NCI-H69 (cell line): ENCODE measurements around the gene RBFOX2.
A peak's percentile ranks its signal among the peaks of the same experiment; 100 is the strongest.
"Not testable (repeated sequence)": the region's sequence is repeated elsewhere in the genome, so short reads cannot be mapped to it uniquely, and the experiment has no call there.

Experiments
- DNase-seq: peaks from one replicate; lab custom pipeline; 2025; lab: John Stamatoyannopoulos, UW

Gene RBFOX2

DNA sequence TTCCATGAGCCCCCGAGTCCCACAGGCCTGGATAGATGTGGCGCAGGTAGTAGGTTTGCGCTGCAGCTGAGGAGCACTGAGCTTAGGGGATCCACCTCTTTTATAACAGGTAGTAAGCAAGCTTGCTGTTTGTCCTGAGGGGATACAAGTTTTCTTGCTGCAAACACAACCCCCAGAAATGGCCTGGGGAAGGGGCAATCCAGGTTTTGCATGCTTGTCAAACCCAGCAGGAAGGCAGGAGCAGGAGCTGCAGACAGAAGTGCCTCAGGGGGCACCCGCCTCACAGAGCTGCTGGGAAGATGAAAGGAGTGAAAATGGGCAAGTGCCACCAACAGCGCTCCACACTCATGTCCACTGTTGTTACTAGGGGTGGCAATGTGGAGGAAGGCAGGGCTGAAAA is 292.5 kb downstream of the RBFOX2 start:
- no peak for DNase-seq

DNA sequence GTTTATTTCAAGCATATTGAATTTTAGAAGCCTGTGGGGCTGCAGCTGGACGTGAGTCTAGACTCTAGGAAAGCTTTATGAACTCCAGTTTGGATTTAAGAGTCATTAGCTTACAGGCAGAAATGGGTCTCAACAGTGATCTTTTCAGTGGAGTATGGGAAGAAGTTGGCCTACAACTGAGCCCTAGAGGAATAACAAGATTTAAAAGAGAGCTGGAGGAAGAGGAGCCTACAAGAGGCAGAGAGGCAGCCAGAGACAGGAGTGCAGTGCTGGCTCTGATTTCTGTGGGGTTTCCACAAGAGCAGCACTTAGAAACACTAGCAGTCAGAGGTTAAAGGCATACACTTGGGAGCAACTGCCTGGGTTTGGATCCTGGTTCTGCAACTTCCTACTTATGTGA is 293.1 kb downstream of the RBFOX2 start:
- DNase-seq = no peak

DNA sequence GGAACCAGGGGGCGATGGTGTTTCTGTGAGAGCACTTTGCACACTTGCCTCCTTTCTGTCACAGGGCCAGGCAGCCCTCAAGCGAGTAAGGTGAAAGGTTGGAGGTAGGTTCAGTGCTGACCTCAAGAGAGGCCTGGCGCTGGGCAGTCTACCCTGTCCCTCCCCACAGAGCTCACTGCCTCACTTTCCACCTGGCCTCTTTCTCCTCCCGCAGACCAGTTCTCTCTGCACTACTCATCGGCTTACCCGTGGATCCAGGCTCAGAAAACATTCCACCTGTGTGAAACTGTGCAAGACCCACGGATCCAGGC is 294.2 kb downstream of the RBFOX2 start:
- DNase-seq = no peak

DNA sequence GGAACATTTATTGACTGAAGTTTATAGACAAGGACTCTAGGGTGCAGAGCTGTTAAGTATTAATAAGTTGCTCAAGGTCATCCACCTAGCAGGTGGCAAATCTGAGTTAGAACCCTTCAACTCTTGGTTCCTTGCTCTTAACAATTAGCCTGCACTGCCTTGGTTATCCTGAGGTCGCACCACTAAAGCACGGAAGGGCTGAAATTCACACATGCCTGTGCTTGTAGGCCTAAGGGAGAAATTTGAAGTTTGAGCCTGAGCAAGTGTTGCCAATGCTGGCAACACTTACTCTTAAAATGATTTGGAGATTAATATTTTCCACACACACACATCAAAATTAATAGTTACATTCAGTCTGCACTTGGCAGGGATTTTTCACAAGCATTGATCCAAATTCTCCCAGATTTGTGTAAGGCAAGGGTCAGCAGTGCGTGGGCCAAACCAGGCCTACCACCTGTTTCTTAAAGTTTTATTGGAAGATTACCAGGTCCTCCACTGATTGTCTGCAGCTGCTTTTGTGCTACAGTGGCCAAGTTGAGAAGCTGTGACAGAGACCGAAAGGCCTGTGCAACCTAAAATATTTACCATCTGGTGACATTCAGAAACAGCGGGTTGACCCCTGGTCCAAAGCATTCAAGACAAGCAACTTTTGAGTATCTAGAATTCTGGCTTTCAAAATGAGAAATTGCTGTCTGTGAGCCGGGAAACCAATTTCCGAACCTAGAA is 294.7 kb downstream of the RBFOX2 start:
- DNase-seq = no peak

DNA sequence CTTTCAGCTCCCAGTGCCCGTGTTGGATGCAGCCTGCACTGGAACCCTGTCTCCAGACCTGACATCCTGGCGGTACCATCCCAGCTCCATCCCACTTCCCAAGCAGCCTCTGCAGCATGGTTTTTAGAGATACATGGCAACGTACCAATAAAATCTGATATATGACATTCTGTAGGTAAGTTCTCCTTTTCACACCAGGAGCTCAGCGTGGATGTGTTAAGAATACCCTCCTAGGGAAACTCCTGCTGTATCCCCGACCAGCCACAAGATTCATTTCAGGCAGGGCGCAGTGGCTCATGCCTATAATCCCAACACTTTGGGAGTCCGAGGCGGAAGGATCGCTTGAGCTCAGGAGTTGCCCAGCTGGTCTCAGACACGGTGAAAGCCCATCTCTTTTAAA is 295.6 kb downstream of the RBFOX2 start:
- DNase-seq = no peak

DNA sequence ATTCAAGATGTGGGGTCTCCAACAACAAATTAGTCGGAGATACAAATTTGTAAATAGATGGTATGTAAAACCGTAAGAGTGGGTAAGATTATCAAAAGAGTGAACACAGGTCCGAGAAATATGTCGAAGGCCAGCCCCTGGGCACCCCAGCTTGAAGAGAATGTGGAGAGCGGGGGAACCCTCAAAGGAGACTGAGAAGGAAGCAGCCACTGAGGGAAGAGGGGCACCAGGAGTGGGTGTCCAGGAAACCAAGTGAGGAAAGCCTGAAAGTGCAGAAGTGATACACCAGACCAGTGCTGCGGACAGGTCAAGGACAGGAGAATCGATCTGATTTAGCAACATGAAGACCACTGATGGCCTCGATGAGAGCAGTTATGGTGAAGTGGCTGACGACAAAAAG is 296.5 kb downstream of the RBFOX2 start:
- no peak for DNase-seq

DNA sequence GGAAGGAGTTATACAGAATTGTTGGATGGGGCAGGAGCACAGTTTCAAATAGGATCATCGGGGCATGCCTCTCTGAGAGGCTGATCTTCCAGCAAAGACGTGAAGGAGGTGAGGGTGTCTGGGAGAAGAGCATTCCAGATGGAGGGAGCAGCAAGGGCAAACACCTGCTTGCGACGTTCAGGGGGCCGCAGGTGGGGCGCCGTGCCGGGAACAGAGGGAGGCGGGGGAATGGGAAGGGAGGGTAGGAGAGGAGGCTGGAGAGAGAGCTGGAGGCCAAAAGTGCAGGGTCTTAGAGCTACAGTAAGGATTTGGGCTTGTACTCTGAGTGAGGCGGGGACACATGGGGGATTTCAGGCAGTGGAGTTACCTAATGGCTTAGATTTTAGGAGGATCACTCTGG is 297.3 kb downstream of the RBFOX2 start:
- no peak for DNase-seq

DNA sequence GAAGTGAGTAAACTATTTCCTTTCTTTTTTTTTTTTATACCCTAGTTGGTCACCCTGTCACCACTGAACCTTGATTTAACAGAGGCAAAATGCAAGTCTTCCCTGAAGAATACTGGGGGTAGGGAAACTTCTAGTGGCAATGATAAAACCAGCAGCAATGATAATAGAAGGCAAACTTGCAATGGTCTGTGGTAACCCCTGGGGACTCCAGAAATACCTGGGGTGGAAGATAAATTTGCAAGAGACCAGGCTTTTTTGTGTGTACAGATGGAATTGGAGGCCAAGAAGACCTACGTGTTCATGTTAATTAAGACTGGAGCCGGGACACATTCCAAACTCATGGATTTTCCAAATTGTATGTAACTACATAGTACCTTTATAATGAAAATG is 299.3 kb downstream of the RBFOX2 start:
- peak; percentile 69 for DNase-seq

DNA sequence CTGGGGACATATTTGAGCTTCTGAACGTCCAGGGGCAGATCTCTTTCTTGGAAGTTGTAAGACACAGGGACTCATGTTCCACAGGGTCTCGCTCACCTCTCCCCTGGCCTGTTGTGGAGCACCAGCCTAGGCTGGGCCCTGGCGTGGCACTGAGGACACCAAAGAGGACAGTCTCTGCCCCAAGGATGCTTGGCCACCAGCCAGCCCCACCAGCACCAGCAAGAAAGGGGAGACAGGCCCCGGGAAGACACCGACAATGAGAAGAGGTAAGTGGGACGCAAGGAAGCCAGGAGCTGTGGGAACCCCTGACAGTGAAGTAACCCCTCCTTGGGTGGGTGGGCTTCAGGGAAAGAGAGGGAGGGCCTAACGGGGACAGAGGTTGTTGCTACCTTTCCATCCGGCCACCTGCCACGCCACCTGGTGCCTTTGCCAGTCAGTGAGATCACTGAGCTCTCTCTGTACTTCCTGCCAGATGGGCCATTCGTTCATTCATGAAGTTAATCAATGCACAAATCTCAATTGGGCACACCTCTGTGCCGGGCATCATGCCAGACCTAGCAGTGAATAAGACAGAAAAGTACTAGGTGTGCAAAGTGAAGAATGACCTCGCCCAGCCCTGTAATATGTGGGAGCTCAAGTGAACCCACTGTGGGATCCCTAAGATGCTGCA is 299.9 kb downstream of the RBFOX2 start:
- peak; percentile 98 for DNase-seq

DNA sequence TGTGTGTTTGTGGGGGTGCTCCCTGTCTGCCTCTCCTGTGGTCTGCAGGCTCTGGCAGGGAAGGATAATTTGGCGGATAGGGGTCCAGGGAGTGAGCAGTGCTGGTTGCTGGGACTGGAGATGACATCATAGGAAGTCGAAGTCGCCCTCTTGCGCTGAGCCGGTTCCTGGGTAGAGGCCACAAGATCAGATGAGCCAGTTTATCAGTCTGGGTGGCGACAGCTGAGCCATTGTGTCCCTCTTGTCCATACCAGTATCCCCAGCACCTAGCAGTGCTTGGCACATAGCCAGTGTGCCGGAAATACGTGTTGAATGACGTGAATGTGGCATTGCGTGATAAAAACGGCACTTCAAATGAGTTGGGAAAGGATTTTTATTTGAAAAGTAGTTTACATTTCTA is 301.2 kb downstream of the RBFOX2 start:
- no peak for DNase-seq

DNA sequence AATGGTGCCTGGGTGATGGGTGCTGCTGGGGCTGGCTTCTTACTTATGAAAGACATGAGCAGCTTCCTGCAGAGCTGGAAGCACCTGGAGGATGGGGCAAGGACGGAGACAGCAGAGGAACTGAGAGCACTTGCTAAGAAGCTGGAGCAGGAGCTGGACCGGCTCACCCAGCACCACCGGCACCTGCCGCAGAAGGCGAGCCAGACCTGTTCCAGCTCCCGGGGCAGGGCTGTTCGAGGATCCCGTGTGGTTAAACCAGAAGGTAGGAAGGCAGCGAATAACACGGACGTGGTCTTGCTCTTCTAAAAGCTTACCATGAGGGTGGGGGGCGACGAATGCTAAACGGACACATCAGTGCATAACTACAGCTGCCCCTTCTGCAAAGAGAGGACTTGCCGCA is 301.7 kb downstream of the RBFOX2 start:
- DNase-seq = no peak

DNA sequence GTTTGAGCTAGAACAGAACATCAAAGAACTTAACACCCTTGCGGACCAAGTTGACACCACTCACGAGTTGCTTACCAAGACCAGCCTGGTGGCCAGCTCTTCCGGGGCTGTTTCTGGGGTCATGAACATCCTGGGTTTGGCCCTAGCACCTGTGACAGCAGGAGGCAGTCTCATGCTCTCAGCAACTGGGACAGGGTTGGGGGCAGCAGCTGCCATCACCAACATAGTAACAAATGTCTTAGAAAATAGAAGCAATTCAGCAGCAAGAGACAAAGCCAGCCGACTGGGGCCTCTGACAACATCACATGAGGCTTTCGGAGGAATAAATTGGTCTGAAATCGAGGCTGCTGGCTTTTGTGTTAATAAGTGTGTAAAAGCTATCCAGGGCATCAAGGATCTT is 302.2 kb downstream of the RBFOX2 start:
- DNase-seq = no peak

DNA sequence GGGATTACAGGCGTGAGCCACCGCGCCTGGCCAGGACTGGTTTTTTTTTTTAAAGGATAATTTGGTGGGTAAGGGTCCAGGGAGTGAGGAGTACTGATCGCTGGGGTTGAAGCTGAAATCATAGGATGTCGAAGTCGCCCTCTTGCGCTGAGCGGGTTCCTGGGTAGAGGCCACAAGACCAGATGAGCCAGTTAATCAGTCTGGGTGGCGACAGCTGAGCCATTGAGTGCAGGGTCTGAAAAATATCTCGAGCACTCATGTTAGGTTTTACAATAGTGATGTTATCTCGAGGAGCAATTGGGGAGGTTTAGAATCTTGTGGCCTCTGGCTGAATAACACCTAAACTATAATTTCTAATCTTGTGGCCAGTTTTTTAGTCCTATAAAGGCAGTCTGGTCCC is 303.1 kb downstream of the RBFOX2 start:
- DNase-seq = no peak

DNA sequence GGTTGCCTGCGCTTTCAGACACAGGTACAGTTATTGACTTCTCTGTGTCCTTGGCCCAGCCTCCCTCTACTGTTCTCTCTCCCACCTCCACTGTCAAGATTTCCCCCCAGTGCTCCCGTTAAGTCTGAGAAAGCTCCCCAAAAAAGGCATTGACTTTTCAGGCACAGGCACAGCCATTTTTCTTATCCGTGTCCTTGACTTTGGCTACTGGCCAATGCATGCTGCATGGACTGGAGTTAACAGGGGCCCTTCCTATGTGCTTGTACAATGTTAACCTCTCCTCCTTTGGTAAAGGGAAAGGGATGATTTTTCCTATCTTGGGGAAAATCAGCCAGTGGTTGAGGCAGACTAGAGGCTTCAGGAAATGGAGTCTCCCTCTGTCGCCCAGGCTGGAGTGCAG is 306.7 kb downstream of the RBFOX2 start:
- DNase-seq = no peak

DNA sequence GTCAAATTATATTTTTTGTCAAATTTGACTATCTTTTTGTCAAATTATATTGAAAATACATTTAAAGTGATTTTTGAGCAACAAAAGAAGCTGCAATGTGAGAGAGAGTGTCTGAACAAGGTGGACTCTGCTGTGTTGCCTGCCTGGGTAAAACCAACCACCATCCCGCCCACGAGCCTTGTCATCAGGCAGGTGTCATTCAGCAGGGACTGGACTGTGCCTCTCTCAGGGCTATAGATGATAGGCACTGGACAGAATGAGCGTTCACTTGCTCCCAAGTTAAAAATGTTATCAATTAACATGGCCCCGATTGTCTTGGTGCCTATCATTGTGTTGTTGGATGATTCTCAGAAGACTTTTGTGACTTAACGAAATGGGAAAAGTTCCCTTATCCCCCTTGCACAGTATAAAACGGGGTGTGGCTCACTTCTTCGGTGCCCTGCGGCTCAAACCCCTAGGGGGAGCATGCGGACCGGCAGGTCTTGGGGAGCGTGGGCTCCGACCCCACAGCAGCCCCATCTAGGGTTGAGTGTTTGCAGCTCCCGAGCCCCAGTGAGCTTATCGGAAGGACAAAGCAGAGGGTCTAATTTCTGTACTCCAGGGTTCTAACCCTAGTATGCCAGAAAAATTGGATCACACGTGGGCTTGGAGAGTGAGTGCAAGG is 309.3 kb downstream of the RBFOX2 start:
- DNase-seq = no peak

DNA sequence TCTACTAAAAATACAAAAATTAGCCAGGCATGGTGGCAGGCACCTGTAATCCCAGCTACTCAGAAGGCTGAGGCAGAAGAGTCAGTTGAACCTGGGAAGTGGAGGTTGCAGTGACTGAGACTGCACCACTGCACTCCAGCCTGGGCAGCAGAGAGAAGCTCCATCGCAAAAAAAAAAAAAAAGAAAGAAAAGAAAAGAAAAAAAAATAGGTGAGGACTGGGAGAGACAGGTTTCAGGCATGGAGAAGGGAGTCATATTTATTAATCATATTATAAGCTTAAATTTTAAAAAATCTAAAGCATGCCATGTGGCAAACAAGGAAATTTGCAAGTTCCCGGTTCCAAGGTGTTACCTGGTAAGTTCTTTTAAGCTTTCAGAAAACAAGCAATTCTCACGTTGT is 311.1 kb downstream of the RBFOX2 start, which contains the start of gene APOL5:
Gene APOL5, plus strand, starts transcription at position 301 of the 400 bp plus-strand sequence. Its CDS starts 0 bp downstream, at position 301.
- DNase-seq = no peak

DNA sequence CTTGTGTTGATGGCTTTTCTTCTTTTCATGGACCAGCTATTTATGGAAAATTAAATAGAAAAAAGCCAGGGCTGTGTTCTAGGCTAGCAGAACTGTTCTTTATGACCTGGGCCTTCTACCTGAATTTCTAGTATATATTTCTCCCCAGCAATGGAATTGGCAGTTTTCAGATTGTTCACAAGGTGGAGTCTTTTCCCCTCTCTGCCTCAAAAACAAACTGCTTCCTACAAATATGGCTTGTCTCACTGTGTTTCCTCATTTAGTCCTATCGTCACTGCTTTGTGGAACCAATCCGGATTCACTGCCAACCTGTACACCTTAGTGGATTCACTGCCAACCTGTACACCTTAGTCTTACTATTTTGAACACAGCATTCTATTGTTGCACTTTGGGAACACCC is 316.0 kb downstream of the RBFOX2 start:
- peak; percentile 35 for DNase-seq

DNA sequence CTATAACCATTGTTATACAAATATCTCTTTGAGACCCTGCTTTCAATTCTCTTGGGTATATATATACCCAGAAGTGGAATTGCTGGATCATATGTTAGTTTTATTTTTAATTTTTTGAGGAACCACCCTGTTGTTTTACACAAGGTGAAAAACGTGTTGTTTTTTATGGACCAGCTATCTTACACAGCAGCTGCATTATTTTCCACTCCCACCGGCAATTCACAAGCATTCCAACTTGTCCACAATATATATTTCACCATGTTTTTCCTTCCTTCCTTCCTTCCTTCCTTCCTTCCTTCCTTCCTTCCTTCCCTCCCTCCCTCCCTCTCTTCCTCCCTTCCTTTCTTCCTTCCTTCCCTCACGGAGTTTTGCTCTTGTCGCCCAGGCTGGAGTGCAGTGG is 317.3 kb downstream of the RBFOX2 start:
- no peak for DNase-seq

DNA sequence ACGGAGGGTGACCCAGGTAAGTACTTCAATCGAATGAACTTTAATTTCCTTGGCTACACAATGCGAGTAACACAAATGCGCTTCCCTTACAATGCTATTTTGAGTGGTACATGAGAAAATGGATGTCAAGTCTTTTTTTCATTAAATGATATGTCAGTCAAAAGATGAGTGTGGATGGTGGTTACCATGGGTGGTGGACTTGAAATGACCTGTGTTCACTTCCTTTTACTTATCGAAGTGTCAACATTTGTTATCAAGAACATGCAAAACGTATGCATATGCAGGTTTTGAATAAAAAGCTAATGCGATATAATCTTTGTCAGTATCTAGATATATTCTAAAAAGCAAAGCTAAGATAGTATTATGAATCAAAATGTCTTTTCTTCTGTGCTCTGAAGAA is 319.7 kb downstream of the RBFOX2 start:
- no peak for DNase-seq

DNA sequence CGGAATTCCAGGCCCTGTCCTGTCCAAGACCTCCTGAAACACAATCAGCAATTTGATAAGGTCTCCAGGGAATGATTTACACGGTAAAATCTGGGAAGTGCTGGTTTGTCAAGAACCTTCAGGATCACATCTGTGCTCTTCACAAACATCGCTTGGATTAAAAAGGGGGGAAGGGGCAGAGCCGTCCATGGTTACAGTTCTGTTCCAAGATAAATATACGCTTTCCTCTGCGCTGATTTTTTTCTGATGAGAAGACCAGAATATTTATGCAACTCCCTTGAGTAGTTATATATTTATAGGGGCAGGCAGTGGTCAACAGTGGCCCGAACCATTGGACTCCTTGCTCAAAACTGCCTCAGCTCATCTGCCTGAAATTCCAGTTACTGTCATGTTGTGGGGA is 320.2 kb downstream of the RBFOX2 start:
- DNase-seq = no peak

DNA sequence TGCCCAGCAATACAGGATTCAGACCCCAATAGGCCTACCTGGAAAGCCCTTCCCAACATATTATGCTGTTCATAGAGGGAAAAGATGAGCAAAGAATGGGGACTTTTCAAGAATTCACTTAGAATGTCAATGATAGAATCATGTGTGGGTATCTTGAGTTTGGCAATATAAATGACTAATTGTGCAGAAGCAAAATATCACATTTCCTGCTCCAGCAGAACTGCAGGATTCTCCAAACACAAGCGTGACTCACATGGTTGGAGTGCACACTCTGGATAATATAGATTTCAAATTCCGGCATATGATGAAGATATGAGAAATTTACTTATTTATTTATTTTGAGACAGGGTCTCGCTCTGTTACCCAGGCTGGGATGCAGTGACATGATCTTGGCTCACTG is 323.5 kb downstream of the RBFOX2 start:
- no peak for DNase-seq

DNA sequence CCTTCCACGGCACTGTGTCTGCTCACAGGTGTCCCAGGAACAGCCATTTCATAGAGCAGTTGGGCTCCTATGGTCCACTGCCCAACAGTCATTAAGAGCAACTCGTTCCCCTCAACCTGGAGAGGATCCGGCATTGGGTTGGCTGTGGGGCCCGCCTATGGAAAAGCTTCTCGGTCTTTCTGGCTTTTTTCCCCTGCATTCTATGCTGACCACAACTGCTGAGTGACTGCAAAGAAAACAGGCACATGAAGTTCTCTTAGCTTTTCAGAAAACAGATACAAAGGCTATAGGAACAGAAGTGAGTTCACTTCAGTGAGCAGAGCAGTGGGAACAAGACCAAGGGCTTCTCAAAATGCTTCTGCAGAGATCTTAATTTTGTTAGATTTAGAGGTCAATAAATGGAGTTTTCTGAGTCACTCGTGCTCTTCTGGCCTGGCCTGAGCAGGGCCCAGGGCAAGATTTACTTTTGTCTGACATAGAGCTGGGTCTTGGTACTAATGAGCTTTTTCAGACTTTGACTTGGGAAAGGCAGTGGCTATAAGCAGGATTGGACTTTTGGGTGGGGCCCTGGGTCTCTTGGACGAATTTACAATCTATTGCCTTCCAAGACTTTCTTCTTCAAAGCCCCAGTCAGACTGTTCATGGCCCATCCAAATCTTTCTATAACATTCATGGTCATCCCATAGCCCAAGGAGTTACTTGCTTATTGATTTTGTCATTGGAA is 324.6 kb downstream of the RBFOX2 start:
- no peak for DNase-seq

DNA sequence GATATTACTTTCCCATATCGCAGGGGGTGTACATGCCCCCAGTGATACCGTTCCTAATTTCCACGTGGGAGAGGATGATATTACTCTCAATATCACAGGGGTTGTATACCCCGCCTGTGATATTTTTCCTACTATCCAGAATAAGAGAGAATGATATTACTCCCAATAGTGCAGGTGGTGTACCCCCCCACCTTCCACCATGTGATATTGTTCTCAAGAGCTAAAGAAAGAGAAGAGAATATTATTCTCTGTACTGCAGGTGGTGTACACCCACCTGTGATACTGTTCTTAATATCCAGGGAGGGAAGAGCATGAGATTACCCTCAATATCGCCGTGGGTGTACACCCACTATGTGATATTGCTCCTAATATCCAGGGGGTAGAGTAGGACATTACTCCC is 328.8 kb downstream of the RBFOX2 start:
- not testable (repeated sequence) for DNase-seq
